ENCODE data around the gene PROS1. TPM values are rescaled to one million over a fixed set of nuclear protein-coding genes. Genes with fewer than 3 reads are reported as not detected.
"Not testable (repeated sequence)": the region's sequence is repeated elsewhere in the genome, so short reads cannot be mapped to it uniquely, and the experiment has no call there.

PROS1 gene
- total RNA-seq, 1 donor: 57.1 TPM

- no peak overlapping the region for H3K4me3 ChIP-seq (ENCODE audit: low read depth, low read length)
- no peak for TF ChIP-seq CTCF (IDR thresholded peaks at IDR 0.05; ENCODE audit: insufficient read depth, low read length)
- no peak for DNase-seq (ENCODE audit: low read depth)
Observed at GRCh38 chr3:93924491-93924890, 49.2 kb downstream of the PROS1 start.

GRCh38 chr3:93923006-93923405 lies 50.7 kb downstream of the PROS1 start:
- no peak overlapping the region for H3K4me3 ChIP-seq (ENCODE audit: low read depth, low read length)
- no peak for DNase-seq (ENCODE audit: low read depth)
- TF ChIP-seq CTCF (IDR thresholded peaks at IDR 0.05; ENCODE audit: insufficient read depth, low read length): no peak

GRCh38 chr3:93917546-93918029 lies 56.1 kb downstream of the PROS1 start:
- H3K4me3 ChIP-seq (ENCODE audit: low read depth, low read length); DNase-seq (ENCODE audit: low read depth): not testable (repeated sequence)

- not testable (repeated sequence) for H3K4me3 ChIP-seq (ENCODE audit: low read depth, low read length); DNase-seq (ENCODE audit: low read depth)
Observed at GRCh38 chr3:93913623-93914022, 60.1 kb downstream of the PROS1 start.

- no peak overlapping the region for H3K4me3 ChIP-seq (ENCODE audit: low read depth, low read length)
- no peak for DNase-seq (ENCODE audit: low read depth)
- no peak for TF ChIP-seq CTCF (IDR thresholded peaks at IDR 0.05; ENCODE audit: insufficient read depth, low read length)
Observed at GRCh38 chr3:93911206-93911605, 62.5 kb downstream of the PROS1 start.

GRCh38 chr3:93910097-93910496 lies 63.6 kb downstream of the PROS1 start:
- DNase-seq (ENCODE audit: low read depth): peak; percentile 15
- no peak for TF ChIP-seq CTCF (IDR thresholded peaks at IDR 0.05; ENCODE audit: insufficient read depth, low read length)
- H3K4me3 ChIP-seq (ENCODE audit: low read depth, low read length): no peak overlapping the region

GRCh38 chr3:93907132-93907531 lies 66.6 kb downstream of the PROS1 start:
- DNase-seq (ENCODE audit: low read depth): no peak
- TF ChIP-seq CTCF (IDR thresholded peaks at IDR 0.05; ENCODE audit: insufficient read depth, low read length): no peak

GRCh38 chr3:93906245-93906644 lies 67.5 kb downstream of the PROS1 start:
- no peak overlapping the region for H3K4me3 ChIP-seq (ENCODE audit: low read depth, low read length)
- no peak for DNase-seq (ENCODE audit: low read depth)
- TF ChIP-seq CTCF (IDR thresholded peaks at IDR 0.05; ENCODE audit: insufficient read depth, low read length): no peak

More at GRCh38 chr3:93907132-93907531, 66.6 kb downstream of the PROS1 start:
- no peak overlapping the region for H3K4me3 ChIP-seq (ENCODE audit: low read depth, low read length)
